Occipital lobe (tissue), 2 donors: Measurements from ENCODE around the gene GALNT18. TPM values are rescaled to one million over a fixed set of nuclear protein-coding genes. Genes with fewer than 3 reads are reported as not detected.

ENCODE experiments used
- DNase-seq: peaks from one replicate; lab custom pipeline; 2025; lab: John Stamatoyannopoulos, UW
- total RNA-seq: library from RNA; depleted of rRNA; stranded (reverse); fragments of >200 nt; gene quantifications from one replicate; pipeline ENCODE4 v1.2.3, GENCODE V29; 2014

Gene GALNT18
- total RNA-seq, 1 donor from 2014 or later: 22.8 TPM

GRCh38 chr11:11313902-11314692 lies 307.7 kb downstream of the GALNT18 start:
- DNase-seq: no peak

DNA sequence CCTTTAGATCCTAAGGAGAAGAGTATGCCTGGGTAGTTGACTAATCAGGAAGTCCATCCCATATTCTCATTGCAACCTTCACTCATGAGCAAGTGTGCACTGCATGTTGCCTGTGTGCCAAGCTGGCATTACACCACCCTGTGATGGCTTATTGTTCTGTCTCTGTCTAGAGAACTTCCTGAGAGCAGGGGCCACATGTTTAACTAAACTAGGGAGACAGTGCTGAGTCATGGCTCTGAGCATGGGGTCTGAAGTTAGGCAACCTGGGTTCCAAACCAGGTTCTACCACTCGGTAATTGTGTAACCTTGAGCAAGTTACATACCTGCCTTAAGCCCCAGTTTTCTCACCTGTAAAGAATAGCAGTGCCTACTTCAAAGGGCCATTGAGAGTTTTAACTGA lies 308.4 kb downstream of the GALNT18 start:
- no peak for DNase-seq

- no peak for DNase-seq
Observed at GRCh38 chr11:11312738-11313137, 309.1 kb downstream of the GALNT18 start.

GRCh38 chr11:11311169-11311568 lies 310.6 kb downstream of the GALNT18 start:
- DNase-seq: no peak

GRCh38 chr11:11309906-11310305 lies 311.9 kb downstream of the GALNT18 start:
- no peak for DNase-seq

GRCh38 chr11:11308249-11308648 lies 313.6 kb downstream of the GALNT18 start:
- no peak for DNase-seq

- DNase-seq: no peak
Observed at GRCh38 chr11:11306855-11307254, 314.9 kb downstream of the GALNT18 start.

DNA sequence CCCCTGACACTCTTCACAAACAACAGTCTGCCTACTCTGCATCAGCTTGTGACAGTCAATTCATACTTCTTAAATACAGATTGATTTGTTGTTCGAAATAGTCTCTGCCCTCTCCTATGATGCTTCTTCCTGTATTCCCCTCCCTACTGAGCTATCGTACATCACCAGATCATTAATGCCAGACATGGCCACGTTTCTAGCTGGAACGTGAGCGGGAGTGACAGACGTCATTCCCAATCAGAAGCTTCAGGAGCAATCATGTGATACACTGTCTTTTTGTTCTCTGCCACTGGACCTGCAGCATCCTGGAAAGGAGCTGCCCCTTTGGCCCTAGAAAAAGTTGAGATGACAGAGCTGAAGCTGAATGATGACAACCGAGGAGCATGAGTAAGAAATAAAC lies 317.3 kb downstream of the GALNT18 start:
- no peak for DNase-seq

DNA sequence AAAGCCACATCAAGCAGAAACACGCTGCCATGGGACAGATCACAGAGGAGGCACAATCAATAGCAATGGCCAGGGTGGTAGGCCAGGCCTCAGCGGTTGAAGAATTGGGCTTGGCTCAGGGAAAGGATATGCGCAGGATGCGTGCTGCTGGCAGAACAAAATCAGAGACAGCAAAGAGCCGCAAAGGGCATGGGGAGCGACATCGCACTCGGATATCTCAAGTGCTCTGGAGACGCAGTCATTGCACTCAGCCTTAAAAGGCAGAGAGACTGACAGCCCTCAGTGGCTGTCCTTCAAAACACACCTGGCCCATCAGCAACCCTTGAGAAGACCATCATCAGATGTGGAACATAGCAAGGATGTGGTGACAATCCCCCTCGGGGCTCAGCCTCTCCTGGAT lies 319.2 kb downstream of the GALNT18 start:
- no peak for DNase-seq

- DNase-seq: no peak
Observed at GRCh38 chr11:11301212-11301611, 320.6 kb downstream of the GALNT18 start.

DNA sequence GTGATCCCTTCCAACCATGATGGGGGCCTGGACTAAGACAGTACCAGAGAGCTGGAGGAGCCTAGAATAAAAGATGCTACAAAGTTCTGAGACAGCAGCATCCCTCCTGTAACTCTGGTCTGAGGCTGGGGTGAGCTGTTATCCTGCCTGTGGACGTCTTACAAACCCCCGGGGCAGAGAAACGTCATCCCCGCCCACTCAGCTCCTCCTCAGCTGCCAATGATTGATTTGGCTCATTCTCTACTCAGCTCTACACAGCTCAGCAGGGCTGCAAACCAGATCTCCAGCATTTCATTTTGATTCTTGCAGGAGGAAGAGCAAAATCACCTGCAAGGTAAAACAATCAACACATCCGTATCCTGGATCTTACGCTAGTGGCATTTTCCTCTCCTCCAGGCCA lies 324.2 kb downstream of the GALNT18 start:
- DNase-seq: no peak

DNA sequence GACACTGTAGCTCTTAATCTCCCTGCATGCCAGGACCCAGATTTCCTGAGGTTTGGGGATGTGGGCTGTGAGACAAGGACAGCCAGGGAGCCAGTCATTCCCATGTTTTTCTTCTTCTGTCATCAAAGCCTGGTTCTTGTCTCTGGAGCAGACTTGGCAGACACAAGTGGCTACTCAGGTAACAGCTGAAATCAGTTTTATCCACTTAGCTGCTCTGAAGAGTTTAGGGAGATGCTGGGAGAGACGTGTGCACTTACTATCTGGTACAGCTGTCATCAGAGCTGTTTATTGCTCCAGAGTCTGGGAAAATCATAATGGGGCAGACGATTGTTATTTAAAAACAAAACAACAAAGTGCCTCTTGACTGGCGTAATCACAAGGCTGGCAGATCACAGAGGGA lies 325.4 kb downstream of the GALNT18 start:
- DNase-seq: no peak

- no peak for DNase-seq
Observed at GRCh38 chr11:11294551-11294855, 327.3 kb downstream of the GALNT18 start.

DNA sequence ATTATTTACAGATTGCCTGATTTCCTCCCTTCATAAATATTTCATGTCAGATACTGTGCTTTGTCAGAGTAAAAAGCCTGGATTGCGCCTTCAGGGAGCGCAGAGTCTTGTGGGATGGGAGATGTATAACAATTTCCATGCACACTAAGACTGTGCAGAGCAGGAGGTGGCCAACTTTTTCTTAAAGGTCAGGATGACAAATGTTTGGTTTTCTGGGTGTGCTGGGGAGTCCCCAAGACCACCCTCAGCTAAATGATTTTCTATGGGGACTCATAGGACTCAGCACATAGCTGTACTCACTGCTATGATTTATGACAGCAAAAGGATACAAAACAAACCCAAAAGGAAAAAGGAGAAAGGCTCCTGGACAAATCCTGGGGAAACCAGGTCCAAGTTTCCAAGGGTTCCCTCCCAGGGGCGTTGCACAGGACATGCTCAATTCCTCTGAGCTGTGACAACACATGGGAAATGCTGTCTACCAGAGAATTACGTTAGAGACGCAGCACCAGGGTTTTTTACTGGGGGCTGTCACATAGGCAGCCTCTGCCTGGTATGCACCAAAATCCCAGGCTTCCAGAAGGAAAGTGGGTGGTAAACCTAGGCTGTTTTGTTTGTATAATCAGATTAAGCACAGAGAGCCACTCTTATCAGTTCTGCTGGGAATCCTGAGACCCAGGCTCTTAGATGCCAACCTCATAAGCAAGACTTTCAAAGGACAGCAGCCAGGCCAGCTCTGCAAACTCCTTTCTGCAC lies 327.8 kb downstream of the GALNT18 start:
- no peak for DNase-seq

- no peak for DNase-seq
Observed at GRCh38 chr11:11292839-11293238, 329.0 kb downstream of the GALNT18 start.

- no peak for DNase-seq
Observed at GRCh38 chr11:11291041-11292015, 330.5 kb downstream of the GALNT18 start.

GRCh38 chr11:11290354-11290753 lies 331.5 kb downstream of the GALNT18 start:
- DNase-seq: no peak

- DNase-seq: no peak
Observed at GRCh38 chr11:11289669-11290068, 332.1 kb downstream of the GALNT18 start.

- DNase-seq: no peak
Observed at GRCh38 chr11:11288972-11289616, 332.7 kb downstream of the GALNT18 start.

- no peak for DNase-seq
Observed at GRCh38 chr11:11284481-11284880, 337.3 kb downstream of the GALNT18 start.

GRCh38 chr11:11281626-11282025 lies 340.2 kb downstream of the GALNT18 start:
- DNase-seq: no peak
